Activated T-cell treated with anti-CD3 and anti-CD28 coated beads, Interleukin-2, amount 50 U/mL, for 4 hours (primary cell): ENCODE measurements around the gene PLEKHA6. TPM values are rescaled to one million over a fixed set of nuclear protein-coding genes. Genes with fewer than 3 reads are reported as not detected.
"Not testable (repeated sequence)": the region's sequence is repeated elsewhere in the genome, so short reads cannot be mapped to it uniquely, and the experiment has no call there.

Experiments
- ATAC-seq, 2 donors: fragments of 200-7000 bp; cut with Tn5 transposase; one replicate each; pipeline ENCODE4 v1.10.0; 2021
- DNase-seq: peaks from one replicate; pipeline ENCODE4 v3.0.0-alpha.2; 2020
- H3K27me3 Mint-ChIP-seq: one replicate; pipeline ENCODE4 v1.8.0; 2021; ENCODE audit warnings: low read depth, mixed read lengths
- H3K36me3 Mint-ChIP-seq: one replicate; pipeline ENCODE4 v1.8.0; 2022; ENCODE audit warnings: mixed read lengths; ENCODE audit not compliant: insufficient read depth
- H3K4me1 Mint-ChIP-seq: one replicate; pipeline ENCODE4 v1.8.0; 2021; ENCODE audit warnings: low read depth, mixed read lengths
- H3K4me3 Mint-ChIP-seq: one replicate; pipeline ENCODE4 v1.8.0; 2021; ENCODE audit warnings: mild to moderate bottlenecking, moderate library complexity, mixed read lengths
- H3K9me3 Mint-ChIP-seq: one replicate; pipeline ENCODE4 v1.8.0; 2021; ENCODE audit warnings: mixed read lengths
- total RNA-seq, 3 donors: library from RNA; stranded (reverse); gene quantifications; one replicate each; pipeline ENCODE4 v1.2.1, GENCODE V29; 2021

PLEKHA6 gene
- total RNA-seq, 3 donors from 2014 or later = 0.19 to 0.61 (median 0.29) TPM

DNA sequence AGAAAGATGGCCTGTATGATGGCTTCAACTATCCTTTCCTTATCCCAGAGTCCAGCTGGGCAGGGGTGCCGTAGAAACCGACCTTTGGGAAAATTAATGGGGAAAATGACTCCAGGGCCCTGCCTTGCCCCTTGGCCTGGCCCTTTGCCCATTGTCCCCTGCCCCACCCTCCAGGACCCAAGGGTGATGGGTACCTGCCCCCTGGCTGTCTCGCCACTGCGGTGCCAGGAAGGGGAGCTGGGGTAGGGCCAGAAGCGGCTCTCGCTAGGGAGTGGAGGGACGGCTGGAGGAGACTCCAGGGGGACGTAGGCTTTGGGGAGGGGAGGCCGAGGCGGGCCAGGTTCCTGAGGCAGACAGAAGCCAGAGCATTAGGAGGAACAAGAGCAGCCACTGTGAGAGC lies 116.8 kb downstream of the PLEKHA6 start:
- ATAC-seq (no peak), DNase-seq (no peak)
- Mint-ChIP-seq H3K4me3 (no peak overlapping the region), H3K27me3 (peaks cover 4% of the 10 kb centered on the region), H3K9me3 (no peaks in the 10 kb centered on the region), H3K4me1 (no peaks in the 10 kb centered on the region), H3K36me3 (no peaks in the 10 kb centered on the region)

DNA sequence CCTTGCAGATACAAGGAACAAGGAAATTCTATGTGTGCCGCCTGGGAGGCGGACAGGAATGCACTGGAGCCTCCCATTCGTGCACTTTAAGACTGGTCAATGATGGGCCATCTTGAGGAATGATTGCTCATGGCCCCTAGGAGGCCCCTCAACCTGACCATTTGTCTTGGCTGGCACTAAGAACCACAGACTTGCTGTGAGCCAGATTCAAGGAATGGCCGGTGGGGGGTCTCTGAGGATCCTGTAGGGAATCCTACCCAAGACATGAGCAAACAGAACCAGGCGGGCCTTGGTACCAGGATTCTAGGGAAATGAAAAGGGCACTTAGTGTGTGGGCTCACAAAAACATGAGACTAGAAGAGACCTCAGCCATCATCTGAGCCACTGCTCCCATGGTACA lies 117.8 kb downstream of the PLEKHA6 start:
- Mint-ChIP-seq H3K9me3 (no peaks in the 10 kb centered on the region), H3K4me1 (no peaks in the 10 kb centered on the region), H3K27me3 (peaks cover 4% of the 10 kb centered on the region), H3K4me3 (no peak overlapping the region), H3K36me3 (no peaks in the 10 kb centered on the region)
- no peak for DNase-seq
- no peak for ATAC-seq

DNA sequence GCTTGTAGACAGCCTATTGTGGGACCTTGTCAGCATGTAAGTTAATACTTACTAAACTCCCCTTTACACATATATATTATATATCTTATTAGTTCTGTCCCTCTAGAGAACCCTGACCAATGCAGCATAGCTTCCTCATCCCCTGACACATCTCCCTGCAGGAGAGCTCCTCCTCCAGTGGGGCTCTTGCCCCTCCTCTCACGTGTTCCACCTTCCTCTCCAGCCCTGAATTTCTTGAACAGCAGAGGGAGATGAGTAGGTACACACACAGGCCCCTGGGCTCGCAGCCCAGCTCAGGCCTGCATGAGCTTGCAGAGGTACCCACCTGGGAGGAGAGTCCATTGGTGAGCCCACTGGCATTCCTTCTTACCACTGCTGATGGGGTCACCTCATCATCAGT lies 118.7 kb downstream of the PLEKHA6 start:
- no peak for ATAC-seq

DNA sequence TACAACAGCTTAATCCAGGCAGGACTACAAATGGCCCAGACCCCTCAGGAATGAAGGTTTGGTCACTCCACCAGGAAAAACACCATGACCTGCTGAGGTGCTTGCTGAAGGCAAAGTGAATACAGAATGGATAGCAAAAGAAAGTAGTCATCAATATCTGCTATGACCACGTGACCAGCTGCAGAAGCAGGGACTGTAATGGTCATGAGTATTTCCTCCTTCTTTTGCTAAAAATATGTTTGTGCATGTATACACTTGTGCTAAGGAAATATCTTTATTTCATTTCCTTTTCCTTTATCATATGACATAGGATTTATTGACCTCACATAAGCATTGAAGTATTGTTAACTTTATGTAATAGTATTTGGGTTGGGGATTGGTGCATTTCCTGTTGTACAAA lies 119.5 kb downstream of the PLEKHA6 start:
- no peaks in the 10 kb centered on the region for H3K36me3 Mint-ChIP-seq
- DNase-seq (no peak), ATAC-seq (no peak)
- H3K4me1 Mint-ChIP-seq = no peaks in the 10 kb centered on the region
- H3K4me3 Mint-ChIP-seq = no peak overlapping the region
- H3K9me3 Mint-ChIP-seq = no peaks in the 10 kb centered on the region
- peaks cover 4% of the 10 kb centered on the region for H3K27me3 Mint-ChIP-seq

More for the DNA sequence above, 118.7 kb downstream of the PLEKHA6 start:
- Mint-ChIP-seq H3K9me3 (no peaks in the 10 kb centered on the region), H3K4me3 (no peak overlapping the region), H3K36me3 (no peaks in the 10 kb centered on the region), H3K4me1 (no peaks in the 10 kb centered on the region), H3K27me3 (peaks cover 4% of the 10 kb centered on the region)
- no peak for DNase-seq

GRCh38 chr1:204239401-204239800 lies 120.3 kb downstream of the PLEKHA6 start:
- H3K27me3 Mint-ChIP-seq, H3K4me1 Mint-ChIP-seq, H3K9me3 Mint-ChIP-seq, H3K4me3 Mint-ChIP-seq, DNase-seq, H3K36me3 Mint-ChIP-seq, ATAC-seq: not testable (repeated sequence)

DNA sequence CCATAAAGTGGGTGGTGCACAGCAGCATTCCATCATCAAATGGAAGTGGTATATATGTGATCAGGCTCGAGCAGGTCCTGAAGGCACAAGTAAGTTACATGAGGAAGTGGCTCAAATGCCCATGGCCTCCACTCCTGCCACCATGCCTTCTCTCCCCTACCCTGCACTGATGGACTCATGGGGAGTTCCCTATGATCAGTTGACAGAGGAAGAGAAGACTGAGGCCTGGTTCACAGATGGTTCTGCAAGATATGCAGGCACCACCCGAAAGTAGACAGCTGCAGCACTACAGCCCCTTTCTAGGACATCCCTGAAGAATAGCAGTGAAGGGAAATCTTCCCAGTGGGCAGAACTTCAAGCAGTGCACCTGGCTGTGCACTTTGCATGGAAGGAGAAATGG lies 121.2 kb downstream of the PLEKHA6 start:
- not testable (repeated sequence) for H3K4me3 Mint-ChIP-seq

DNA sequence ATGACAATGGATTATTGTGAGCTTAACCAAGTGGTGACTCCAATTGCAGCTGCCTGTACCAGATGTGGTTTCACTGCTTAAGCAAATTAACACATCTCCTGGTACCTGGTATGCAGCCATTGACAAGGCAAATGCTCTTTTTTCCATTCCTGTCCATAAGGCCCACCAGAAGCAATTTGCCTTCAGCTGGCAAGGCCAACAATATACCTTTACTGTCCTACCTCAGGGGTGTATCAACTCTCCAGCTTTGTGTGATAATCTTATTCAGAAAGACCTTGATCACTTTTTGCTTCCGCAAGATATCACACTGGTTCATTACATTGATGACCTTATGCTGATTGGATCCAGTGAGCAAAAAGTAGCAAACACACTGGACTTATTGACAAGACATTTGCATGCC lies 122.2 kb downstream of the PLEKHA6 start:
- H3K4me1 Mint-ChIP-seq, H3K36me3 Mint-ChIP-seq, DNase-seq, H3K27me3 Mint-ChIP-seq, H3K9me3 Mint-ChIP-seq, H3K4me3 Mint-ChIP-seq, ATAC-seq: not testable (repeated sequence)

More for the DNA sequence above, 121.2 kb downstream of the PLEKHA6 start:
- not testable (repeated sequence) for ATAC-seq, DNase-seq, H3K9me3 Mint-ChIP-seq, H3K27me3 Mint-ChIP-seq, H3K4me1 Mint-ChIP-seq, H3K36me3 Mint-ChIP-seq

DNA sequence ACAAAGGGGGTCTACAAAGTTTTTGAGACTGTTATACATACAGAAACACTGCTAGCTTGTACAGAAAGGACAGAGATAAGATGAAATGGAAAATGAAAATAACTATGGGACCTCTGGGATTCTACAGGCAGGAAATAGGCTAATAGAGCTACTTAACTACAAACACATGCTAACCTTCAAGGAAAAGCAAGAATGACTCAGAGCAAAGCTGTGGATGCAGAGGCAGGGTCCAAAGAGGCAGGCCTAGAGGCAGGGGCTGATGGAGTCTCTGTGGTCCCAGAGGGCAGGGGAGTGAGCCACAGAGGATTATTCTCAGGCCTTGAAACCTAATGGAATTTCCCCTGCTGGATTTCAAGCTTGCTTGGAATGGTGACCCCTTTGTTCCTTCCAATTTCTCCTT lies 127.2 kb downstream of the PLEKHA6 start:
- H3K27me3 Mint-ChIP-seq = no peaks in the 10 kb centered on the region
- H3K4me1 Mint-ChIP-seq = no peaks in the 10 kb centered on the region
- H3K36me3 Mint-ChIP-seq = no peaks in the 10 kb centered on the region
- DNase-seq = no peak
- no peaks in the 10 kb centered on the region for H3K9me3 Mint-ChIP-seq
- ATAC-seq = no peak
- H3K4me3 Mint-ChIP-seq = no peak overlapping the region

DNA sequence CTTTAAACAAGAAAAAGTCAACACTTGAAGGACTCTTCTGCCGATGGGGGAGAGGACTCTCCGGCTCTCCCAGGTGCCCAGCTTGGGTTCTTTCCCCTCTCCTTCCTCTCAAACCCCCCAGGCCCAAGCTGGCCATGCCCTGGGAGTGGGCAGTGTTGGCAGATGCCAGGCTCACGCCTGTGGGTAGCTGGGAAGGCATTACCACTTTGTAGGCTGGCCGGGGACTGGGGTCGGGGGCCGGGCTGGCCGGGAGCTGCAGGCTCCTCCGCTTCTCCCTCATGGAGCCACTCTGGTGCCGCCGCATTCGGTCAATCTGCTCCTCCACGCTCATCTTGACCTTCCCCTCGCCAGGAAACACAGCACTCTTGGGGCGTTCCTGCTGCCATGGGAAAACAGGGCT lies 129.5 kb downstream of the PLEKHA6 start:
- Mint-ChIP-seq H3K27me3 (no peaks in the 10 kb centered on the region), H3K36me3 (no peaks in the 10 kb centered on the region), H3K9me3 (no peaks in the 10 kb centered on the region), H3K4me1 (no peaks in the 10 kb centered on the region), H3K4me3 (no peak overlapping the region)
- DNase-seq = no peak
- no peak for ATAC-seq

GRCh38 chr1:204228896-204229295 lies 130.8 kb downstream of the PLEKHA6 start:
- Mint-ChIP-seq H3K9me3 (no peaks in the 10 kb centered on the region), H3K4me1 (no peaks in the 10 kb centered on the region), H3K36me3 (no peaks in the 10 kb centered on the region), H3K27me3 (no peaks in the 10 kb centered on the region), H3K4me3 (no peak overlapping the region)
- ATAC-seq = no peak
- DNase-seq = no peak

DNA sequence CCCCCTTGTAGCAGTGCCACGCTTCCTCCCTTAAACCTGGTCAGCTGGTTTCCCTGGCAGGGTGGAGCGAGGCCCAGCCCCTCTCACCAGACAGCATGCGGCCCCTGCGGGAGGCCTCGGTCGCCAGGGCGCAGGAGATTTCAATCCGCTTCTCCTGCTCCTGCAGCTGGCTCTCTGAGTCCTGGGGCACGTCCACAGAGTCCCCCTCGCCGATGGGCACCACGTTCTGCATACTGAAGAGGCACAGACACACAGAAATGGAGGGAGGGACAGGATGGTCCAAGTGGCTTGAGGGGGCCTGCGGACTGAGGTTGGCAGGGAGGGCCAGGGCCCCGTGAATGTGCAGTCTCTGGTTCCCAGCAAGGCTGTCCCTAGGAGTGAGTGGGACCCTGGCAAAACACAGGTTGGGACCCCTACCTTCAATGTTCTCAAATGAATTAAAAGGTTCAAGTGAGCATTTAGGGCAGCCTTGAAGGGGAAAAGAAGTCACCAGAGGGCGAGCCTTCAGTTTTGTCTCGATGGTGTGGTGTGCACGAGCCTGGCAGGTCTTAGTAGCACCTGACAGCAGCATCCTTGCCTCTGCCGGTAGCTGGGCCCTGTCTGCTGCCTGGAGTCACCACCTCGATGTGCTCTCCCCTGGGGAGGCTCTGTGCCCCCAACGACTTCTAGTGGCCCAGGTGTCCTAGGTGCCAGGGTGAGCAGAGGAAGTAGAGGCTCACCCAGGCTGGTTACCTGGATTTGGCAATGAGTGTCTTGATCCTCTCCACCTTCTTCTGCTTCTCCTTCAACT lies 131.5 kb downstream of the PLEKHA6 start:
- no peaks in the 10 kb centered on the region for H3K36me3 Mint-ChIP-seq
- H3K4me1 Mint-ChIP-seq = no peaks in the 10 kb centered on the region
- DNase-seq (no peak), ATAC-seq (no peak)
- no peaks in the 10 kb centered on the region for H3K9me3 Mint-ChIP-seq
- no peaks in the 10 kb centered on the region for H3K27me3 Mint-ChIP-seq
- H3K4me3 Mint-ChIP-seq = no peak overlapping the region

GRCh38 chr1:204227351-204227750 lies 132.4 kb downstream of the PLEKHA6 start:
- H3K36me3 Mint-ChIP-seq = no peaks in the 10 kb centered on the region

DNA sequence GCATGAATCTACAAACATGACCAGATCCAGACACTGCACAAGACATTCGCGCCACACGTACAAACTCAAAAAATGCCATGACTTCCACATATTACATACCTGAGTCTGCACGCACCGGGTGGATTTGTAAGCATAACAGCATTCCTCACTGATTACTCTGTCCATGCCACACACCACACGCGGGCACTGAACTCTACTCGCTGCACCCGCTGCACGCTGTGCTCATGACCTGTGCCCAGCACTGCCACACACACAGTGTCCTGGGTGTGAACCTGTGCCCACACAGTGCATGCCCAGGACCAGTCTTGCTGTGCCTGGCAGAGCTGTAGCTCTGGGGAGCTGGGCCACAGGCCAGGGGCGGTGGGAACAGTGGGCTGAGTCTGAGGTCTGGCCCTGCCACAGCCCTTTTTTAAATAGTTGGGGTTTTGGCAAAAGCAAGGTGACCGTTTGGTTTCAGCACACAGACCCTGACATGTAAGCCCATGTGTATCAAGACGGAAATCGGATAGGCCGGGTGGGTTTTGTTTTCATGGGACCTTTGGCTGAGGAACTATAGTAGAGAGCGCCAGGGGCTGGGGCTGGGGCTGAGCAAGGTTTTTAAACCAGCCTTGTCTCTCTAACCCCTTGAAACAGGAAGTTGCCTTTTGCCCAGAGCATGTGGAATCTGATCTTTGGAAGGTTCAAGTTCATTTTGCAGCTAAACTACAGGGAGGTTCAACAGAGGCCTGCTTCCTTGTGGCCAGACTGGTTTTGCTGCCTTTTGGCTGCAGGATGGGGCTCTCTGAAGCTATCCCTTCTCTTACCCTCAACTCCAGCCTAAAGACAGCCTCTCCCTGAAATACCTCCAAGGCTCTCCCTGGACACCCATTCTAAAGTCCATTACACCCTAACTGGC lies 133.6 kb downstream of the PLEKHA6 start:
- Mint-ChIP-seq H3K27me3 (no peaks in the 10 kb centered on the region), H3K36me3 (no peaks in the 10 kb centered on the region), H3K4me1 (no peaks in the 10 kb centered on the region), H3K4me3 (no peak overlapping the region), H3K9me3 (no peaks in the 10 kb centered on the region)
- ATAC-seq = no peak
- DNase-seq = no peak

More at GRCh38 chr1:204227351-204227750, 132.4 kb downstream of the PLEKHA6 start:
- ATAC-seq = no peak
- H3K4me3 Mint-ChIP-seq = no peak overlapping the region
- H3K4me1 Mint-ChIP-seq = no peaks in the 10 kb centered on the region
- H3K9me3 Mint-ChIP-seq = no peaks in the 10 kb centered on the region
- no peaks in the 10 kb centered on the region for H3K27me3 Mint-ChIP-seq
- DNase-seq = no peak

DNA sequence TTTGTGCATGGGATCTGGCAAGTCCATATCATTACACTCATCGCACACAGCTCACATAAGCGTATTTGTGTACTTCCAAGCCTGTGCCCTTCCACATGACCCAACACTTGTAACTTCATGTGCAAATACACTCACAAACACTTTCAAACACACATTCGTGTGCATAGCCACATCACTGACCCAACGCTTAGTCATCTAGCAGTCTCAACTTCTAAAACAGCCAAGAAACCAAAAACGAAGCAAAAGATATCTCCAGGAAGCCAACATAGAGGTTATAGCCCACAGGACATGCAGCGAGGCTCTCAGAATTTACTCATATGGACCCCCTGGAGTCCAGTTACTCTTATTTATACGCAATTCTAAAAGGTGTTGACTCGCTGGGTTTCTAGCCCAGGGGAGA lies 135.1 kb downstream of the PLEKHA6 start:
- ATAC-seq (no peak), DNase-seq (no peak)
- Mint-ChIP-seq H3K4me1 (no peaks in the 10 kb centered on the region), H3K36me3 (no peaks in the 10 kb centered on the region), H3K4me3 (no peak overlapping the region), H3K27me3 (no peaks in the 10 kb centered on the region), H3K9me3 (no peaks in the 10 kb centered on the region)
